Limb (tissue), 2 donors: ENCODE data around the gene SPACDR.

Experiments used
- DNase-seq, 2 donors: peaks; one replicate each; pipeline ENCODE4 v3.0.0-alpha.2; 2016; ENCODE audit errors: extremely low spot score in 2 of 2

Gene SPACDR

DNA sequence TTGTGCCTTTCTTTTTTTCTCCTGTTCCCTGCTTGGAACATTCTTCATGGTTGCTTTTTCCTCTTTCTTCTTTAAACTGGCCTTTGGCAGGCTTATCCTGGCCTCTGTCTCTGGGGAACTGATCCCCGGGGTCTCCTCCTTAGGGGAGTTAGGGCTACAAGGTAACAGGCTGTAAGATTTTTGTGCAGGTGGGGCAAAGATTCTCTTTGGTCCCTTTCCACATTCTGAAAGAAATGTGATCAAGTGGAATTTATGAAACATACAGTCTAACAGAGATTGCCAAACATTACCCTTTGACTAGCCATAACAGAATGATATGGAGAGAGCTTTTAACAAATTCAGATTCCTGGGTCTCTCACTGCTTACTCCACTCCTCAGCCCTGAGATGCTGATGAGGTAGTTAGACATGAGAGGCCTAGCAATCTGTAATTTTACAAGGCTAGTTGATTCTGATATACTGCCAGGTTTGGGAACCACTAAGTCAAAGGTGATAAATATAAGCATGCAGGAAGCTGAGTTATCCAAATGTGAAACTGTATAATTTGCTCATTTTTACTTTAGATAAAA is 44.3 kb downstream of the SPACDR start:
- no peak for DNase-seq

DNA sequence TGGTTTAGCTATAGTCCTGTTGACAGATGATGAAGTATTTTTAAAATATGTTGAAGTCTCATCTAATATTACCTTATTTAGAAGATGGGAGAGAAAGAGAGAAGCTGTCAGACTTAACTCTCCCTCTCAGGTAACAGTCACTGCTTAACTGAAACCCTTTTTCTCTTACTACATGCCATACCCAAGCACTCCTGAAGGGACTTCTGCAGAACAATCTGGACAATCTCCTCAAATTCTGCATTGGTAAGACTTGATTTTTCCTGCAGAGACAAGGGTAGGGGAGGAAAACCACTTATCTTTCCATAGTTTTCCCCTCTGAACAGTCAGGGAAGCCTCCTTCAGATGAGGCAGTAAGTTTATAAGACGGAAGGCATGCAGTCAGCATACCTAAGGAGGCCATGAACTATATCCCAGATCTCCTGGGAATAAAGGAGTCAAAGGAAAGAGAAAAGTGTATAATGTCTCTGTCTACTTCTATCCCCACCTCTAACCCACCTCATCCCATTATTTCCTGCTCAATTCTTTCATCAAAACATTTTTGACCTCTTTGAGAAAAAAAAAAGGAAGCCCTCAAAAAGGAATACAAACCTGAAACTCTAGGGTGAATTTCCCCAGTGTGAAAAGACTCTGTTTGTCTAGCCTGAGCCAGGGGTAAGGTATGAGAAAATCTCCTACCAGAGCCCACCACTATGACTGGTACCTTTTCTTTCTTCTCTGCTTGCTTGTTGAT is 45.0 kb downstream of the SPACDR start:
- no peak for DNase-seq

DNA sequence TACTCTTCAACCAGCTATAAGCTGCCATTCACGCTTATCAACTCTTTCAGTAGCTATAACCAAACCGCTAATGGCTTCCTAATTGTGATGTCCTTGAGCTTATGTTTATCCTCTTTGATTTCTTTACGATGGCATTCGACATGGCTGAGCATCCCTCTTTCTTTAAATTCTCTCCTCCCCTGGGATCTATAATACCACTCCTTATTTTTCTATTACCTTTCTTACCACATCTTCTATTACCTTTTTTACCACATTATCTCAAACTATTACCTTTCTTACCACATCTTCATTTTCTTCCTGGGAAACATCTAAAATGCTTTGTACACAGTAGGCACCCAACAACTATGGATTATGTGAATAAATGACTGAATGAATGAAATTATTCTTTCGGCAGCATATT is 48.6 kb downstream of the SPACDR start:
- DNase-seq = no peak

DNA sequence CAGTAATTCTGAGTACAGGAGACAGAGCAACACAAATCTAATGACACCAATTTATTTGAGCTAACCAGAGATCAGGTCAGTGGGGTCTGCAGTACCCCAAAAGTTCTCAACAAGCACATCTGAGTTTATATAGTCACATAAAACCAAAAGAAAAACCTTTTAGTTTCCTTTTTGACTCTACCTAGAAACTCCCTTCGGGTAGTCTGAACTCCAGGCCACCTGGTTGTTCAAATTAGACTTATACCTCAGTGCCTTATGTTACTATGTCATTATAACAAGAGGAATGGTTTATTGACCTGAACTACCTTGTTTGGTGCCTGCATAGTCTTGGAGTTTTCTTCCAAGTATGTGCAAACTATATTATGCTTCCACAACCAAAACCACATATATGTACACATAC is 50.2 kb downstream of the SPACDR start:
- DNase-seq = no peak

DNA sequence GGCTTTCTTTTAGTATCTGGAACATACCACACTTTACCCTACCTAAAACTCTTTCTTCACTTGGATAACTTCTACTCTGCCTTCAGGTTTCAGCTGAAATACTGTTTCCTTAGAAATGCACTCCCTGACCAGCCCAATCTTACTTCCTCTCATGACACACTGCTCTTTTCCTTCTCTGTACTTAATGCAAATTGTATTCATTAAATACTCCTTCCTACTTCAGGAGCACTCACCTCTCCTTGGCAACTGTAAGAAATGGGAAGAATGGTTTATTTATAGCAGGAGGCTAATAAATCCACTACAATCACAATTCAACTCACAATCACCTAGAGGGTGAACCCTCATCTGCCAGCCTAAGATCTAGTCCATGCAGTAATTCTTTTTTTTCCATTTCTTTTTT is 50.7 kb downstream of the SPACDR start:
- no peak for DNase-seq

DNA sequence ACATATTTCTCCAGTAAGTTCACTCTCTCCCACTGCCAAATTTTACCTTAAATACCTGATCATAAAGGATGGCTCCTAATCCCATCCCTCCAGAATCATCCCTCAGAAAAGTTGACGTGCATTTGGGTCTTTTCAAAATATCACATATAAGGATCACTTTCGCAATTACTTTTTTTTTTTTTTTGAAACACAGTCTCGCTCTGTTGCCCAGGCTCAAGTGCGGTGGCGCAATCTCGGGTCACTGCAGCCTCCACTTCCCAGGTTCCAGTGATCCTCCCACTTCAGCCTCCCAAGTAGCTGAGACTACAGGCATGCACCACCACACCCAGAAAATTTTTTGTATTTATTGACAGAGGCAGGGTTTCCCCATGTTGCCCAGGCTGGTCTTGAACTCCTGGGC is 53.0 kb downstream of the SPACDR start:
- no peak for DNase-seq

DNA sequence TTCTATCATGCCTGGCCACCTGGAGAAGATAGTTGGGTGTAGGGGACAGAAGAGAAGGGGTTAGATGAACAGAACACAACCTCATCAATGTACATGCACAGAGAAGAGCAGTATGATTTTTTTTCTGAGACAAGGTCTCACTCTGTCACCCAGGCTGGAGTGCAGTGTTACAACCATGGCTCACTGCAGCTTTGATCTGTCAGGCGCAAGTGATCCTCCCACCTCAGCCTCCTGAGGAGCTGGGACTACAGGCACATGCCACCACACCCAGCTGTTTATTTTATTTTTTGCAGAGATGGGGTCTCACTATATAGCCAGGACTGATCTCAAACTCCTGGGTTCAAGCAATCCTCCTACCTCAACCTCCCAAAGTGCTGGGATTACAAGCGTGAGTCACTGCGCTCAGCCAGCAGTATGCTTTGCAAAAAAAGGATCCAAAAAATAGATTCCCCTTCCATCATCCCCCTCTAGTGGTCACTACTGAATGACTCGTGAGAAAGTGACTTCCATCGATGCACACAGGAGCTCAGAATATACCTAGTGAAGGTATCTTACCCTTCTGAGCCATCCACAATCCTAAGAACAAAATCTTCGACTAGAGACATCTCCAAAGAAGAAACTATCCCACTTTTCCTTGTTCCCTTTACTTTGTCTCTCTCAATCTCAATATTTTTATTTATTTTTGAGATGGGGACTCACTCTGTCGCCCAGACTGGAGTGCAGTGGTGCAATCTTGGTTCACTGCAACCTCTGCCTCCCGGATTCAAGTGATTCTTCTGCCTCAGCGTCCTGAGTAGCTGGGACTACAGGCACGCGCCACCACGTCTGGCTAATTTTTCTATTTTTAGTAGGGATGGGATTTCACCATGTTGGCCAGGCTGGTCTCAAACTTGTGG is 56.5 kb downstream of the SPACDR start:
- peak in 1 of 2 donors; percentile 34 for DNase-seq

DNA sequence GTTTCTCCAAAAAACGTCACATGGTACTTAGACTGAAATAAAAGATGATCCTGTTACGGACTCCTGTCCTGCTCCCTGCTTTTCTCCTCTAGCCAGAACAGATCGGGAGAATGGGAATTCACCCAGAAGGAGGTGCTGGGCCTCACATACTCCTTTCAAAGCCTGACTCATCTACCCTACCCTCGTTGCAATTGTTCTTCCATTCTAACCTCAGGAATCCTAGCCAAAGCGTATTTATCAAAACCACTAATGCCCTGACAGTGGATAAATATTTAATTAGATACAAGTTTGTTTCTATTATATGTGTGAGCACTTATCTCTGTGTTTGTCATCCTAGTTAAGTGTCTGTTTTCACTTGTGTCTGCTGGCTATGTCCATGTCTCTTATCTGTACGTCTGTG is 57.3 kb downstream of the SPACDR start:
- no peak for DNase-seq
